LNCAP (cell line): ENCODE data around the gene ERICH6B.

Experiments
- TF ChIP-seq, protein P1 (sequence below): fragments of 450-650 bp; IDR thresholded peaks from 2 replicates; pipeline ENCODE4 v1.5.1; 2017; ENCODE audit warnings: mild to moderate bottlenecking

The ERICH6B gene

DNA sequence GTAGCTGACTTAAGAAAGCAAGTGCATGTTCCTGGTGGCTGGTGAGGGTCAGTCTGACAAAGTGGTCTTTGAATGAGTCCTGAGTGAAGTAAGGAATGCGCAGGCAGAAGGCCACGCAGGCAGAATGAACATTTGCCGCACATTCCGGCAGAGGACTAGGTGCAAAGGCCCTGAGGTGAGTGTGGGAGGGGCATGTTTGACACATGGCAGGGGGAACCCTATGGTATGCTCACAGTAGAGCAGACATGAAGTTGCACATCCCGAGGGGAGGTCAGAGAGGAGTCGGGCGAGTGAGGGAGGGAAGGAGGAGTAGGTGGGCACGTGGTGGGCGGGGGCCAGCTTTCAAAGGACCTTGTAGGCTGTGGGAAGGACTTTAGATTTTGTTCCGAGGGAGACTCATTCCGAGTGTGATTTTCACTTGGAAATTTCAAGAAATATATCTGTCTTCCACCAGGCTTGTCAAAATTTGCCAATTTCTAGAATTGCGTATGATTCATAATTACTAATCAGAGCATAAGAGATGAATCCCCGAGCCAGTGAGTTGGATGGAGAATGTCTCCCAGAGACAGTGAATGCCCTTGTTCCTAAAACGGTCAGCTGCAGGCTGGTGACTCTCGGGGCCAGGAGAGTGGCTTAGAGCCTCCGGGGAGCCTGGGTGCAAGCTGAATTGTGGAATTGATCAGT, 40.3 kb downstream of the ERICH6B start:
- TF ChIP-seq, protein P1, sequence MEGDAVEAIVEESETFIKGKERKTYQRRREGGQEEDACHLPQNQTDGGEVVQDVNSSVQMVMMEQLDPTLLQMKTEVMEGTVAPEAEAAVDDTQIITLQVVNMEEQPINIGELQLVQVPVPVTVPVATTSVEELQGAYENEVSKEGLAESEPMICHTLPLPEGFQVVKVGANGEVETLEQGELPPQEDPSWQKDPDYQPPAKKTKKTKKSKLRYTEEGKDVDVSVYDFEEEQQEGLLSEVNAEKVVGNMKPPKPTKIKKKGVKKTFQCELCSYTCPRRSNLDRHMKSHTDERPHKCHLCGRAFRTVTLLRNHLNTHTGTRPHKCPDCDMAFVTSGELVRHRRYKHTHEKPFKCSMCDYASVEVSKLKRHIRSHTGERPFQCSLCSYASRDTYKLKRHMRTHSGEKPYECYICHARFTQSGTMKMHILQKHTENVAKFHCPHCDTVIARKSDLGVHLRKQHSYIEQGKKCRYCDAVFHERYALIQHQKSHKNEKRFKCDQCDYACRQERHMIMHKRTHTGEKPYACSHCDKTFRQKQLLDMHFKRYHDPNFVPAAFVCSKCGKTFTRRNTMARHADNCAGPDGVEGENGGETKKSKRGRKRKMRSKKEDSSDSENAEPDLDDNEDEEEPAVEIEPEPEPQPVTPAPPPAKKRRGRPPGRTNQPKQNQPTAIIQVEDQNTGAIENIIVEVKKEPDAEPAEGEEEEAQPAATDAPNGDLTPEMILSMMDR = no peak

DNA sequence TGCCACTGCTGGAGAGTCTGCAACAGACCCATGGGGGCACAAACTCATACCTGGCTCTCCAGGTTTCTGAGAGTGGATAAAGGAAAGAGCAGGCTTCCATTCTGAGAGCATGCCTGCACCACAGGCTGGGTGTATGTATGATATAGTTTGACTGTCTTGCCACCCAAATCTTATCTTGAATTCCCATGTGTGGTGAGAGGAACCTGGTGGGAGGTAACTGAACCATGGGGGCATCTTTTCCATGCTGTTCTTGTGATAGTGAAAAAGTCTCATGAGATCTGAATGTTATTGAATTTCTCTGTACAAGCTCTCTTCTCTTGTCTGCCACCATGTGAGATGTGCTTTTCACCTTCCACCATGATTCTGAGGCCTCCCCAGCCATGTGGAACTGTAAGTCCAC, 50.2 kb downstream of the ERICH6B start:
- TF ChIP-seq, protein P1 = no peak

DNA sequence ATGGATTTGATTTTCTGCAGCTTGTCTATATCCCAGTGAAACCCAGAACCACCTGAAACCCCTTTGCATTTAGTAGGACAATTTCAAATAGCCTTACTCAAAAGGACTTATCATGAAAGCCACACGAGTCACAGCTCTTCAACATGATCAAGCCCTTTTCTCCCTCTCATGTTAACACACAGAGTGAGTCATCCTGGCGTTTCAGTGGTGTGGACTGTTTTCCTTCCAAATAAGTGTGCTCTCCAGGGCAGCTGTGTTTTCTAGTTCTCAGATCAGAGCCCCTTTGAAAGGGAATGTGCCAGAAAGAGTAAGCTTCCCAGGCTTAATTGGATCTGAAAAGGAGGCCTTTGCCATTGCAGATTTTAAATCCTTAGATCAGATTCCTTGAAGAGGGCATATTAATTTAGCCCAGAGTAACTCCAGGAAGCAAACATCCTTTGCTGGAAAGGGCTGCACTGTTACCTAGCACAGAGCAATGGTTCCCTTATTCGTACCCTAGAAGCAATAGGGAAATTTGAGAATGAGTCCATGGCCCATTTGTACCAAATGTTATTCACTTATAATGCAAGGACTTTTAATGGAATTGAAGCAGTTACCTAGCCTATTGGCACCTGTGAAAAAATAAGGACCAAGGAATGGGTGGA, 51.3 kb downstream of the ERICH6B start:
- TF ChIP-seq, protein P1 = no peak

DNA sequence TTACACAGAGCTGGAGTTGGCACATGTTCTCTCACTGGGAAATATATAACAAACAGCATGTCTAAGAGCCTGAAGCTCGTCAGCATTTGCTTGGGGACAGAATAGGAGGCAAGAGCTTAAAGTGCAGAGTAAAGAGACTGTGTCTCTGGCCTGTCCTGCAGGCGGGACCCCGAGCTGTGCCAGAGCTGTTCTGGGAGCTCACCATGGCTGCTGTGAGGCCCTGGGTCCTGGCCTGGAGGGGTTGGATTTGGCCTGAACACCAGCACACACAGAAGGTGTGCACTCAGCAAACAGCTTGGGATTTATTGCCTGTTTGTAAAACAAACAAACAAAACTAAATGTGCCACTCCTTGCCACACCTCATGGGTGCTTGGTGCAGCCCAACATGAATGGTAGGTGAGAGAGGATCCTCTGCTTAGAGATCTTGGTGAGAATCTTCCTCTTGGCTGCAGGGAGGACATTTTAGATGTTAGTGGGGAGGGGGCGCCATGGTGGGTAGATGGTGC, 60.9 kb downstream of the ERICH6B start:
- TF ChIP-seq, protein P1 = no peak

DNA sequence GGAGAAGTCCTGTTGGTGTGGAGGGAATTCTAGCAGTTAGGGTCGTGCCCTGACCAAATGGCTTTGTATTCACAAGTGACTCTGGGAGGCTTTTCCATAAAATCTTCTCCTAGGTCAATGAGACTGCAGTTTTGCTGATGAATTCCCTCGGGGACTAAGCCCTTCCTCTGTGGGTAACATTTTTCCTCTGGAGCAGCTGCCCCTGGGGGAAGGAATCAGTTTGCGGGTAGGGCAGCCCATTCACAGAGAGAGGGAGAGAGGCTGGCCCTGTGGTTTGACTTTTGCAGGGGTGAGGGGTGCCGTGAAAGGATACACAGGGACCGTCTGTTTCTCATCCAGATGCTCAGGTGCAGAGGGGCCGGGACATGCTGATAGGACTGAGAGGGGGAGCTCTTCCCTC, 67.3 kb downstream of the ERICH6B start:
- TF ChIP-seq, protein P1 = no peak

DNA sequence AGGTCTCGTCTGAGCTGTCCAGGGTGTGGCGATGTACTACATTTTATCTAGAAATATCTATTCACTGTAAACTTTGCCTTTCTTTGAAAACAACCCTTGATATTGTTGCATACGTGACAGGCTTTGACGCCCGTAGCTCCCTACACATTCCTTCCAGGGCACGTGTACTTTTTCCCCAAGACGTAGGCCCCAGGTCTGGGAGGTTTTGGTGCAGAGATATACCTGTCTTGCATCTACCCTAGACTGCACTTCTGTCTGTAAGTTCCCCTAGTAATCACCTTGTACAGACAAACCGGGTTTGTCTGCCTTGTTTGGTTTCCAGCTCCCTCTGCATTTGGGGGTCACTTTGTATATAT, 69.2 kb downstream of the ERICH6B start:
- TF ChIP-seq, protein P1 = no peak

DNA sequence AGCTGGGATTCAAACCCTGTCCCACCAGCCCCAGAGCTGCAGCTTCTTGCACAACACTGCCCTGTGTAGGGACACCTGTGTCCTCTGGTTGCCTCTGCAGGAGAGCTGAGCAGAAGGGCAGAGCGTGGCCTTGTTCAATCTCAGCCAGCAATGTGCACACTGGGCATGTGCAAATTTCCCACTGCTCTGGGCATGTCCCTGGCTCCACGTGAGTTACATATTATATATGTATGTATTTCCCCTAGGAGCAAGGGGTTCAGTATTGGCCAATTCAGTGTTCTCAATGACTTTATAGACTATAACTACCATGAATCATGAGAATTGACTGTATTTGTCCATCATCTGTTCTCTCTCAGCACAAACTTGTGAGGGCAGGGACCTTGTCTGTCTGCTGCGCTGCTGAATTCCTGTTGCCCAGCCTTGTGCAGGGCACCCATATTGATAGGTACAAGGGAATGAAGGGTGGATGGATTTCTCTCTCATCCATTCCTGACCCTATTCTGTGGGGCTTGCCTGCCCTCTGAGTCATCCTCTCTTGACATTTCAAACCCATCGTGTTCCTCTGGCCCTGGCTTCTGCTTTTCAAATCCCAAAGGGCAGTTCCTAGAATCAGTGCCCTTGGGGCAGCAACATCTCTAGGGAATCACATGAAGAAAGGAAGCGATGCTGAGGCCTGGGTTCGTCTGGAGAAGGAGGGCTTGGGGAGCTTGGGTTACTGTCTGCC, 69.7 kb downstream of the ERICH6B start:
- TF ChIP-seq, protein P1 = no peak
